Activated naive CD8-positive, alpha-beta T cell treated with anti-CD3 and anti-CD28 coated beads, Interleukin-2, amount 10 ng/mL, durations not matched to agents 7 days and 5 days (primary cell): Measurements from ENCODE around the gene PODXL2. TPM values are rescaled to one million over a fixed set of nuclear protein-coding genes. Genes with fewer than 3 reads are reported as not detected.
"Not testable (repeated sequence)": the region's sequence is repeated elsewhere in the genome, so short reads cannot be mapped to it uniquely, and the experiment has no call there.

Experiments
- ATAC-seq: fragments of 150-1000 bp; cut with Tn5 transposase; one replicate; pipeline ENCODE4 v1.10.0; 2021; ENCODE audit warnings: low read depth, moderate library complexity
- POLR2A ChIA-PET: fragments of 350-600 bp; sonication (Branson Sonifier 250); formaldehyde crosslinking; loops from one replicate; lab custom pipeline; 2021; ENCODE audit warnings: antibody characterized with exemption; lab: Charles Lee
- DNase-seq: peaks from one replicate; pipeline ENCODE4 v3.0.0; 2021
- H3K27ac Mint-ChIP-seq: one replicate; pipeline ENCODE4 v1.8.0; 2022; ENCODE audit warnings: mild to moderate bottlenecking, mixed read lengths
- H3K27me3 Mint-ChIP-seq: one replicate; pipeline ENCODE4 v1.8.0; 2022; ENCODE audit warnings: mild to moderate bottlenecking, moderate library complexity, mixed read lengths
- H3K36me3 Mint-ChIP-seq: one replicate; pipeline ENCODE4 v1.8.0; 2021; ENCODE audit warnings: mild to moderate bottlenecking, mixed read lengths
- H3K4me1 Mint-ChIP-seq: one replicate; pipeline ENCODE4 v1.8.0; 2021; ENCODE audit warnings: mixed read lengths
- H3K4me3 Mint-ChIP-seq: one replicate; pipeline ENCODE4 v1.8.0; 2022; ENCODE audit warnings: mild to moderate bottlenecking, moderate library complexity, mixed read lengths
- H3K9me3 Mint-ChIP-seq: one replicate; pipeline ENCODE4 v1.8.0; 2021; ENCODE audit warnings: mixed read lengths
- total RNA-seq, 2 experiments: library from RNA; stranded (reverse); gene quantifications; one replicate each; pipeline ENCODE4 v1.2.3, GENCODE V29; 2021

The PODXL2 gene
- total RNA-seq, 2 experiments from 2014 or later, result 2.2 TPM

GRCh38 chr3:127595303-127595702, 33.7 kb upstream of the PODXL2 start:
- H3K9me3 Mint-ChIP-seq, result no peaks in the 10 kb centered on the region
- peaks cover 14% of the 10 kb centered on the region for H3K36me3 Mint-ChIP-seq
- peaks cover 35% of the 10 kb centered on the region for H3K4me1 Mint-ChIP-seq
- ATAC-seq (no peak), DNase-seq (no peak)
- POLR2A ChIA-PET, result no interaction called here
- H3K27me3 Mint-ChIP-seq, result no peaks in the 10 kb centered on the region
- no peak overlapping the region for H3K27ac Mint-ChIP-seq
- no peak overlapping the region for H3K4me3 Mint-ChIP-seq

DNA sequence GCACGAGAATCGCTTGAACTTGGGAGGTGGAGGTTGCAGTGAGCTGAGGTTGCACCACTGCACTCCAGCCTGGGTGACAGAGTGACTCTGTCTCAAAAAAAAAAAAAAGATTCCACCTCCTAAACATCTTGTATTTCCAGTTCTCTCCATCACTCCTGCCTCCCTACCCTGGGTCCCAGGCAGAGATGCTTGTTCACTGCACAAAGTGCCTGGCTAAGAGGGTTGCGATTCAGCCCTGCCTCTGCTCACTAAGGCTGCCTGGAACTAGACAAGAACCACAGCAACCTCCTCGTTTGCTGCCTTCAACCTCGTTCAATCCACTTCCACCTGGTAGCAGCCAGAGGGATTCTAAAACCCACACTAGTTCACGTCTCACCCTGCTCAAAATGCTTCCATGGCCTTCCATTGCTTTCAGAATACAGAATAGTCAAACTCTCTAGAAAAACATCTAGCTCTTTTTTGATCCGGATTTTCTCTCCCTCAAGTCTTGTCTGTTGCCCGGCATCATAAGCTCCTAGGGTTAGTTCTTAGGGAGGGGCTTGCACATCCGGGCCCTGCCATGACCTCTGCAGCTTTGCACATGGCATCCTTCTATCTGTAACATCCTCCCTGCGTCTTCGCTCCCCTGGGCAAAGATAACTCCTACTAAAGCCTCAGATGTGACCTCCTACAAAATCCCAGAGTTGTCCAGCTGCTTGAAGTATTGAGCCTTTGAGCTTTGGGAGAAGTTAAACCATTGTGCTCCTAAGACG, 31.8 kb upstream of the PODXL2 start:
- ATAC-seq (no peak), DNase-seq (no peak)
- H3K27ac Mint-ChIP-seq, result peak overlapping the region; percentile 93
- H3K27me3 Mint-ChIP-seq, result no peaks in the 10 kb centered on the region
- H3K9me3 Mint-ChIP-seq, result no peaks in the 10 kb centered on the region
- peak overlapping the region; percentile 92 for H3K4me3 Mint-ChIP-seq
- POLR2A ChIA-PET, result interaction anchor here (0.6 to 3.6 kb wide), 14 partner anchors 8 to 455 kb away, joined by 3 to 24 read pairs (median 6); partner anchors contain the start of genes ABTB1, SEC61A1 and TPRA1
- H3K36me3 Mint-ChIP-seq, result peaks cover 30% of the 10 kb centered on the region
- H3K4me1 Mint-ChIP-seq, result peaks cover 42% of the 10 kb centered on the region

GRCh38 chr3:127598841-127599570, 30.0 kb upstream of the PODXL2 start:
- DNase-seq, result no peak
- H3K4me1 Mint-ChIP-seq, result peaks cover 48% of the 10 kb centered on the region
- H3K27ac Mint-ChIP-seq, result peak overlapping the region; percentile 93
- ATAC-seq, result no peak
- POLR2A ChIA-PET, result interaction anchor here (0.7 to 3.6 kb wide), 9 partner anchors 9 to 454 kb away, joined by 3 to 24 read pairs (median 7); partner anchors contain the start of genes ABTB1, SEC61A1 and TPRA1
- H3K9me3 Mint-ChIP-seq, result no peaks in the 10 kb centered on the region
- H3K27me3 Mint-ChIP-seq, result no peaks in the 10 kb centered on the region
- peaks cover 35% of the 10 kb centered on the region for H3K36me3 Mint-ChIP-seq
- H3K4me3 Mint-ChIP-seq, result peak overlapping the region; percentile 92

- Mint-ChIP-seq H3K27ac (no peak overlapping the region), H3K9me3 (no peaks in the 10 kb centered on the region), H3K27me3 (no peaks in the 10 kb centered on the region), H3K4me1 (peaks cover 52% of the 10 kb centered on the region), H3K4me3 (peak overlapping the region; percentile 50), H3K36me3 (peaks cover 37% of the 10 kb centered on the region)
- POLR2A ChIA-PET, result interaction anchor here (3.4 kb wide), 1 partner anchor 71 kb away, joined by 18 read pairs; the partner anchor contains the start of gene ABTB1
- DNase-seq (no peak), ATAC-seq (no peak)
These were observed 28.1 kb upstream of the PODXL2 start for GRCh38 chr3:127600749-127601456.

- H3K27ac Mint-ChIP-seq, result peak overlapping the region; percentile 57
- H3K9me3 Mint-ChIP-seq, result no peaks in the 10 kb centered on the region
- H3K4me1 Mint-ChIP-seq, result peaks cover 45% of the 10 kb centered on the region
- ATAC-seq, result no peak
- H3K27me3 Mint-ChIP-seq, result no peaks in the 10 kb centered on the region
- H3K4me3 Mint-ChIP-seq, result no peak overlapping the region
- POLR2A ChIA-PET, result no interaction called here
- peaks cover 48% of the 10 kb centered on the region for H3K36me3 Mint-ChIP-seq
- no peak for DNase-seq
These were observed 24.9 kb upstream of the PODXL2 start for GRCh38 chr3:127604035-127604434.

GRCh38 chr3:127604546-127605165, 24.3 kb upstream of the PODXL2 start:
- H3K9me3 Mint-ChIP-seq, result no peaks in the 10 kb centered on the region
- peaks cover 43% of the 10 kb centered on the region for H3K4me1 Mint-ChIP-seq
- ATAC-seq, result no peak
- no peak for DNase-seq
- no peak overlapping the region for H3K27ac Mint-ChIP-seq
- POLR2A ChIA-PET, result no interaction called here
- peaks cover 45% of the 10 kb centered on the region for H3K36me3 Mint-ChIP-seq
- H3K4me3 Mint-ChIP-seq, result no peak overlapping the region
- no peaks in the 10 kb centered on the region for H3K27me3 Mint-ChIP-seq

GRCh38 chr3:127605547-127605946, 23.4 kb upstream of the PODXL2 start:
- peaks cover 40% of the 10 kb centered on the region for H3K36me3 Mint-ChIP-seq
- not testable (repeated sequence) for H3K27me3 Mint-ChIP-seq, H3K4me3 Mint-ChIP-seq, H3K9me3 Mint-ChIP-seq, DNase-seq, H3K27ac Mint-ChIP-seq, ATAC-seq
- POLR2A ChIA-PET, result interaction anchor here (1.2 kb wide), 1 partner anchor 17 kb away, joined by 5 read pairs; no protein-coding TSS in a partner anchor
- peaks cover 39% of the 10 kb centered on the region for H3K4me1 Mint-ChIP-seq

DNA sequence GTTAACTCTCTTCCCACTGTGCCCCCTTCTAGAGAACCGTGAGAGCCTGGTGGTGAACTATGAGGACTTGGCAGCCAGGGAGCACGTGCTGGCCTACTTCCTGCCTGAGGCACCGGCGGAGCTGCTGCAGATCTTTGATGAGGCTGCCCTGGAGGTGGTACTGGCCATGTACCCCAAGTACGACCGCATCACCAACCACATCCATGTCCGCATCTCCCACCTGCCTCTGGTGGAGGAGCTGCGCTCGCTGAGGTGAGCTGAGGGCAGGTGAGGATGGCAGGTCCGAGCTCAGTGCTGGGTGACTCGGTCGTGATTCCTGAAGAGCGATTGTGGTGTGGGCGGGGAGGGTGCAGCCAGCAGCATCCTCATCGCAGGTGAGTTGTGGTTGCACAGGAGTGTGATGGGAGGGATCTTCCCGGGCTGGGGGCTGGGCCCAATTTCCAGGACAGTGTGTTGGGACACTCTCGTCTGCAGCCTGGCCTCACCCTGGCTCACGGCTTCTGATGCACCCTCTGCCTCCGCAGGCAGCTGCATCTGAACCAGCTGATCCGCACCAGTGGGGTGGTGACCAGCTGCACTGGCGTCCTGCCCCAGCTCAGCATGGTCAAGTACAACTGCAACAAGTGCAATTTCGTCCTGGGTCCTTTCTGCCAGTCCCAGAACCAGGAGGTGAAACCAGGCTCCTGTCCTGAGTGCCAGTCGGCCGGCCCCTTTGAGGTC, 22.7 kb upstream of the PODXL2 start:
- POLR2A ChIA-PET, result interaction anchor here (1.2 kb wide), 1 partner anchor 17 kb away, joined by 5 read pairs; no protein-coding TSS in a partner anchor
- no peak overlapping the region for H3K27ac Mint-ChIP-seq

DNA sequence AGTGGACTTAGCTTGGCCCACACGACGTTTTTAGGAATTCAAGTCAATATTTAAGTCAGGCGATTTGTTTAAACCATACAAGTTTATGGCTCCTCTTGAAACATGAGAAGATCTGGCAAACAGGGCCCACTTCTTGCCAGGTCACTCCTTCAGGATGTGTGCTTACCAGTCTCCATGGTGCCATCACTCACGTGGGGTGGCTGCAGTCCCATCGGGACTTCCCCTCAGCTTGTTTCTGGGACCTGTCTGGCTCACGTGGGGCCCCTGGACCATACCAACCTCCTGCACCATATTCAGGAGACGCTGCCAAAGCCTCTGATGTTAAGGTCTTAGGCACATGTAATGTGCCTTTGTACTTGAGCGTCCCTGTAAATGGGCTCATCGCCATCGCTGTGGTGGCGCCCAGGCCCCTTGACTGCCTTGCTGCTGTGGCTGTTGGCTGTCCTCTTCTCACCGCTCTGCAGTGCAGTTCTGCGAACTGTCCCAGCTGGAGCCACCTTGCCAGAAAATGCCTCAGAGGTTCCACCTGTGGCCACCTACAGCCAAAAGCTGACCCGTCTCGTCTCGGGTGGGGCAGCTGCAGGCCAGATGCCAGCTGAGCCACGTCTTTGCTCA, 21.9 kb upstream of the PODXL2 start:
- DNase-seq, result no peak
- Mint-ChIP-seq H3K9me3 (no peaks in the 10 kb centered on the region), H3K4me3 (no peak overlapping the region), H3K27me3 (no peaks in the 10 kb centered on the region), H3K27ac (no peak overlapping the region), H3K36me3 (peaks cover 33% of the 10 kb centered on the region), H3K4me1 (peaks cover 26% of the 10 kb centered on the region)
- no peak for ATAC-seq
- POLR2A ChIA-PET, result interaction anchor here (0.5 to 1.2 kb wide), 3 partner anchors 9 to 25 kb away, joined by 4 to 5 read pairs (median 5); no protein-coding TSS in a partner anchor

More for the DNA sequence above, 22.7 kb upstream of the PODXL2 start:
- Mint-ChIP-seq H3K4me1 (peaks cover 33% of the 10 kb centered on the region), H3K36me3 (peaks cover 38% of the 10 kb centered on the region), H3K27me3 (no peaks in the 10 kb centered on the region), H3K9me3 (no peaks in the 10 kb centered on the region), H3K4me3 (no peak overlapping the region)
- DNase-seq (no peak), ATAC-seq (no peak)

GRCh38 chr3:127607675-127608361, 21.2 kb upstream of the PODXL2 start:
- H3K4me1 Mint-ChIP-seq, result peaks cover 22% of the 10 kb centered on the region
- H3K36me3 Mint-ChIP-seq, result peaks cover 30% of the 10 kb centered on the region
- H3K27ac Mint-ChIP-seq, result no peak overlapping the region
- POLR2A ChIA-PET, result interaction anchor here (0.5 to 1.0 kb wide), 2 partner anchors 10 to 26 kb away, joined by 4 to 5 read pairs; no protein-coding TSS in a partner anchor
- H3K4me3 Mint-ChIP-seq, result no peak overlapping the region
- no peak for DNase-seq
- no peaks in the 10 kb centered on the region for H3K27me3 Mint-ChIP-seq
- no peaks in the 10 kb centered on the region for H3K9me3 Mint-ChIP-seq
- ATAC-seq, result no peak

DNA sequence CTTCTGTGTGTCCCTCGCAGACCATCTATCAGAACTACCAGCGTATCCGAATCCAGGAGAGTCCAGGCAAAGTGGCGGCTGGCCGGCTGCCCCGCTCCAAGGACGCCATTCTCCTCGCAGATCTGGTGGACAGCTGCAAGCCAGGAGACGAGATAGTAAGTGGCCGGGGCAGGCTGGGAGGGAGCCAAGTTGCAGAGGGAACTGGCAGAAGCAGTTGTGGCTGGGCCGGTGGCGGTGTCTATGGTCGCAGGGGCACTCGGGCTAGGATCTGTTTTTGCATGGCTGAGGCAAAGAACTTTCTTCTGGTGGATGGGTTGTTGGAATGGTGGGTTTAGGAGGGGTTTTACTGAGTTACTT, 20.6 kb upstream of the PODXL2 start:
- DNase-seq, result no peak

More for the DNA sequence above, 20.6 kb upstream of the PODXL2 start:
- ATAC-seq, result no peak
- Mint-ChIP-seq H3K27ac (peak overlapping the region; percentile 60), H3K36me3 (peaks cover 33% of the 10 kb centered on the region), H3K27me3 (no peaks in the 10 kb centered on the region), H3K4me1 (peaks cover 22% of the 10 kb centered on the region), H3K4me3 (no peak overlapping the region), H3K9me3 (no peaks in the 10 kb centered on the region)
- POLR2A ChIA-PET, result interaction anchor here (0.8 kb wide), 1 partner anchor 9 kb away, joined by 3 read pairs; no protein-coding TSS in a partner anchor
